ENCODE measurements around the gene KRR1.
"Not testable (repeated sequence)": the region's sequence is repeated elsewhere in the genome, so short reads cannot be mapped to it uniquely, and the experiment has no call there.

KRR1 gene

GRCh38 chr12:75474116-75474515 is 37.3 kb downstream of the KRR1 start:
- no peak for DNase-seq

GRCh38 chr12:75471902-75472890 is 39.2 kb downstream of the KRR1 start:
- peak; percentile 70 to 89 (median 85) for DNase-seq

- no peak for DNase-seq
These were observed 51.2 kb downstream of the KRR1 start for GRCh38 chr12:75460204-75460603.

GRCh38 chr12:75459755-75460154 is 51.7 kb downstream of the KRR1 start:
- DNase-seq: no peak

DNA sequence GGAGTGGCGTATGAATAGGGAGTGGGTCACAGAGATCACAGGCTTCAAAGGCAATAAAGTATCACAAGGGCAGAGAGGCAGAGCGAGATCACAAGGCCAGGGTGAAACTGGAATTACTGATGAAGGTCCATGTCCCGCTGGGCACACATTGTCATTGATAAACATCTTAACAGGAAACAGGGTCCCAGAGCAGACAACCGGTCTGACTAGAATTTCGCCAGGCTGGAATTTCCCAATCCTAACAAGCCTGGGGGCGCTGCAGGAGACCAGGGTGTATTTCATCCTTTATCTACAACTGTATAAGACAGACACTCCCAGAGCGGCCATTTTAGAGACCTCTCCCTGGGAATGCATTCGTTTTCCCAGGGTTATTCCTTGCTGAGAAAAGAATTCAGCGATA is 53.5 kb downstream of the KRR1 start:
- not testable (repeated sequence) for DNase-seq

GRCh38 chr12:75457191-75457590 is 54.2 kb downstream of the KRR1 start:
- no peak for DNase-seq

- peak in 1 of 3 donors; percentile 36 for DNase-seq
These were observed 55.6 kb downstream of the KRR1 start for GRCh38 chr12:75455839-75456238.

- peak in 1 of 3 donors; percentile 30 for DNase-seq
These were observed 58.6 kb downstream of the KRR1 start for GRCh38 chr12:75452675-75453330.

DNA sequence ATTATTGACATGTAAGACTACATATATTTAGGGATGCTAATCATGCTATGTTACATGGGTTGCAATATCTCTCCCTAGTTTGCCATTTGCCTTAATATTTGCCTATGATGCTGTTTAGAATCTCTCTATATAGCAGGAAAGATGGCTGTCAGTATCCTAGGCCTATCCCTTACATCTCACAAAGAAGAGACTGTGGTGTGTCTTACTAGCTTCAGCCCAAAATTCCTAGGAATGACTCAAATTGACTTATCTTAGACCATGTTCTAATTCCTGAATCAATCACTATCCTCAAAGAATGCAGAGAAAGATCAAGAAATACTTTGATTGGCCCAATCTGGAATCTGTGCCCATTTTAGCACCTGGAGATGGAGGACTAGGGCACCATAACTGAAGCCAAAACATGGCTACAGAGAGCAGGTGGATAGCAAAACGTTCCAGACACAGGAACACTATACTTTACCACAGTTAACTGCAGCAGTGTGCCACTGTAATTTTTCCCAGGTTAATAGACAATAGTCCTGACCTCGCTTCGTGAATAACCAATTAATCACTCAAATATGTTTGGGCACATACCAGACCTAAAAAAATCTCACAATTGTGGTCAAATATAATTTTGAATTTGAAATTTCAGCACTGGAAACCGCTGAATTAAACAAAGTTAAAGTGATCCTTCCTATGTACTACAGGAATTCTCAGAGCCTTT is 63.6 kb downstream of the KRR1 start:
- no peak for DNase-seq

DNA sequence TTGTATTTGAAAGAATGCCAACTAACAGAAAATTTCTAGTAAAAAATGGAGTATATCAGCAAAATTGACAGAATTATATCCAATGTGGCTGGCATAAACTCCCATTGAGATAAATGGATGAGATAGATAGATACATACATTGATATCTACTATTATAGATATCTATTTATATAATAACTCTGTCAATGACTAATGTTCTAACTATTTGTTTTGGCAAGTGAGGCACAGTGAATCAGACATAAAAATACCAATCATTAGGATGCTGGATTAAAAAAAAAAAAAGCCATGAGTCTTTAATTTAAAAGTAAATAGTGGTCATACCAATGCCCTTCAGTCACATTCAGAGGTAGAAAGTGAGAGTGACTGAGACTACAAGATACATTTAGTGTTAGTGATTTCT is 64.6 kb downstream of the KRR1 start:
- DNase-seq: no peak

- not testable (repeated sequence) for DNase-seq
These were observed 66.3 kb downstream of the KRR1 start for GRCh38 chr12:75445137-75445507.

- peak; percentile 55 to 71 (median 61) for DNase-seq
These were observed 66.8 kb downstream of the KRR1 start for GRCh38 chr12:75444429-75445136.

DNA sequence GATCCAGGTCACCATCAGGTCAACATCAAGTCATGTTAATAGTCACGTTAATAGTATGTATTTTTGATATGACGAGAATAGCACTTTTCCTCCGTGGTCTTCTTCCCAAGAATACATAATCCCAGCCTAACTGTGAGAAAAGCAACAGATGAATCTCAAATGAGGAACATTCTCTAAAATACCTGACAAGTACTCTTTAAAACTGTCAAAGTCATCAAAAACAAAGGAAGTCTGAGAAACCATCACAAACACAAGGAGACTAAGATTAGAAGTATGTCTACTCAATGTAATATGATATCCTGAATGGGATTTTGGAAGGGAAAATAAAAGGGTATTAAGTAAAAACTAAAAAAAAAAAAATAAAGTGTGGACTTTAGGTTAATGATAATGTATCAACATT is 67.7 kb downstream of the KRR1 start:
- DNase-seq: no peak

GRCh38 chr12:75442454-75442853 is 69.0 kb downstream of the KRR1 start:
- DNase-seq: not testable (repeated sequence)

- DNase-seq: not testable (repeated sequence)
These were observed 69.5 kb downstream of the KRR1 start for GRCh38 chr12:75441687-75442449.
